ENCODE measurements around the gene THBS4.

The THBS4 gene

GRCh38 chr5:80067531-80068245 lies 32.5 kb downstream of the THBS4 start:
- in situ Hi-C loops (cut with HindIII; ENCODE audit: low sequenced_read_pairs), result no loop called here
- DNase-seq (ENCODE audit: low read depth, low spot score), result no peak
- H3K4me3 ChIP-seq (ENCODE audit: low read depth, low read length), result no peak overlapping the region
- no peak for TF ChIP-seq CTCF (IDR thresholded peaks at IDR 0.05; ENCODE audit: low read depth, low read length)

DNA sequence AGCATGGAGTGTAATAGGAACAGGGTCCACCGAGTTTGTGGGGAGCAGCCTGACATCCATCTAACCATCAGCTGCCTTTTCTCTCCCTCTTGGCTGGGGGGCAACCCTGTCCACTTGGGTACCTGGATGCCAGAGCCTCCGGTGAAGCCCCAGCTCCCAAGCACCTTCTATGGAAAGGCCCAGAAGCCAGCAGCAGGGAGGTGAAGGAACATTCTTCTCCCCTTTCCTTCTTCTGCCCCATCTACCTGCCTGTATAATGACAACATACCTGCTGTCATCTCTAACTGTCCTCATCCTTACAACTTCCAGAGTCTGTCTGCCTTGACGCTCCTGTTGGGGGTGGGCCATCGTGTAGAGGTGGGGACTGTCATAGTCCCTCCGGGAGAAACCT lies 33.1 kb downstream of the THBS4 start:
- no peak overlapping the region for H3K4me3 ChIP-seq (ENCODE audit: low read depth, low read length)
- TF ChIP-seq CTCF (IDR thresholded peaks at IDR 0.05; ENCODE audit: low read depth, low read length), result no peak
- in situ Hi-C loops (cut with HindIII; ENCODE audit: low sequenced_read_pairs), result no loop called here
- DNase-seq (ENCODE audit: low read depth, low spot score), result no peak

GRCh38 chr5:80068775-80069174 lies 33.6 kb downstream of the THBS4 start:
- in situ Hi-C loops (cut with HindIII; ENCODE audit: low sequenced_read_pairs), result no loop called here
- TF ChIP-seq CTCF (IDR thresholded peaks at IDR 0.05; ENCODE audit: low read depth, low read length), result no peak
- no peak for DNase-seq (ENCODE audit: low read depth, low spot score)
- H3K4me3 ChIP-seq (ENCODE audit: low read depth, low read length), result no peak overlapping the region

DNA sequence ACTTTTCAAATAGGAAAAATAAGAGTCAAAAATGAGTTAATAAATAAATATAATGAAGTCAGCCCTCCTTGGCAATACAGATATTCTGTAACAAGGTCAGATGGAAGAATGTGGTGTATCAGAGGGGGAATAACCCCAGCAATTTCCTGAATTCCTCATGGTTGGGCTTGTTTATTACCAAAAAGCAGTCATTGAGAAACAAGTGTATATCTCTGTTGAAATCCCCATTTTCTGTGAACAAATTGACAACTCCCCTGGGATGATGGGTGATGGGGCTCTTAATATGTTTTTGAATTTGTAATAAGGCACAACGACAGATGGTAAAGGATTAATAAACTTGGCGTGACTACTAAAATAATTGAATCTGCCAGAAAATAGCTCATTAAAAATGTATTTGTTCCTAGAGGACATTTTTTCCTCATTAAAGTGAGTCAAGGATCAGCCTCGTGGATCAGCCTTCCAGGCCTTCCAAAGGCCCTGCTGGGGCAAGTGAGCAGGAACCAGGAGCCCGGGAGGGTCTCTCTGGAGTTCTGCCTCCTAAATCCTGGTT lies 34.2 kb downstream of the THBS4 start:
- no peak overlapping the region for H3K4me3 ChIP-seq (ENCODE audit: low read depth, low read length)
- in situ Hi-C loops (cut with HindIII; ENCODE audit: low sequenced_read_pairs), result no loop called here
- no peak for TF ChIP-seq CTCF (IDR thresholded peaks at IDR 0.05; ENCODE audit: low read depth, low read length)
- DNase-seq (ENCODE audit: low read depth, low spot score), result no peak

GRCh38 chr5:80069918-80070318 lies 34.8 kb downstream of the THBS4 start:
- no peak for DNase-seq (ENCODE audit: low read depth, low spot score)
- in situ Hi-C loops (cut with HindIII; ENCODE audit: low sequenced_read_pairs), result no loop called here
- H3K4me3 ChIP-seq (ENCODE audit: low read depth, low read length), result no peak overlapping the region
- TF ChIP-seq CTCF (IDR thresholded peaks at IDR 0.05; ENCODE audit: low read depth, low read length), result no peak

- DNase-seq (ENCODE audit: low read depth, low spot score), result no peak
- in situ Hi-C loops (cut with HindIII; ENCODE audit: low sequenced_read_pairs), result no loop called here
- TF ChIP-seq CTCF (IDR thresholded peaks at IDR 0.05; ENCODE audit: low read depth, low read length), result no peak
- H3K4me3 ChIP-seq (ENCODE audit: low read depth, low read length), result no peak overlapping the region
Measured at GRCh38 chr5:80070338-80071056, 35.3 kb downstream of the THBS4 start.
